Measurements from ENCODE around the gene GPX8. TPM values are rescaled to one million over a fixed set of nuclear protein-coding genes. Genes with fewer than 3 reads are reported as not detected.

GPX8 gene
- polyA plus RNA-seq, 3 donors = not detected

- H3K79me2 ChIP-seq (ENCODE audit: insufficient read depth, low read length) = no peaks in the 10 kb centered on the region
- intact Hi-C loops (cut with micrococcal nuclease) = no loop called here
- no peak for TF ChIP-seq CTCF (IDR thresholded peaks at IDR 0.05)
- Mint-ChIP-seq H3K36me3 (no peaks in the 10 kb centered on the region), H3K27ac (no peak overlapping the region), H3K4me3 (no peak overlapping the region), H3K9me3 (peaks cover 0 to 2% (median 0%) of the 10 kb centered on the region in 7 donors), H3K4me1 (no peaks in the 10 kb centered on the region), H3K27me3 (ENCODE audit: low read depth in 3 of 3) (peaks cover 0 to 5% (median 2%) of the 10 kb centered on the region in 3 donors)
- no peak overlapping the region for H3K4me3 ChIP-seq (replicated peaks in 1 of 3; ENCODE audit: low read depth in 2 of 3, low read length in 3 of 3)
- no peak for DNase-seq
- H3K9ac ChIP-seq (ENCODE audit: insufficient read depth, low read length, poor library complexity, severe bottlenecking) = no peak overlapping the region
- H3K4me1 ChIP-seq (ENCODE audit: control insufficient read depth in 1 of 2, insufficient read depth in 2 of 2, low read length in 2 of 2) = no peaks in the 10 kb centered on the region
- H2AFZ ChIP-seq (ENCODE audit: insufficient read depth, low read depth, low read length, poor library complexity, severe bottlenecking) = no peak overlapping the region
- H3K4me2 ChIP-seq (replicated peaks; ENCODE audit: extremely low read depth, low read length, poor library complexity, severe bottlenecking) = no peak overlapping the region
- 100% methylated on average over 3 of the region's 3 CpGs for WGBS (ENCODE audit: insufficient coverage)
- no peaks in the 10 kb centered on the region for H3K36me3 ChIP-seq (replicated peaks in 1 of 2; ENCODE audit: control insufficient read depth in 1 of 2, insufficient read depth in 2 of 2, low read length in 2 of 2)
- no peak overlapping the region for H3K27ac ChIP-seq (ENCODE audit: low read depth in 1 of 2, low read length in 2 of 2)
- no peaks in the 10 kb centered on the region for H4K20me1 ChIP-seq (ENCODE audit: insufficient read depth, low read length)
- no peaks in the 10 kb centered on the region for H3K9me3 ChIP-seq (replicated peaks in 1 of 2; ENCODE audit: control insufficient read depth in 1 of 2, insufficient read depth in 1 of 2, low read length in 2 of 2)
- H3K27me3 ChIP-seq (ENCODE audit: control insufficient read depth in 2 of 2, insufficient read depth in 2 of 2, low read length in 2 of 2) = no peaks in the 10 kb centered on the region
These were observed 36.6 kb upstream of the GPX8 start for GRCh38 chr5:55123365-55123764.

GRCh38 chr5:55134053-55134722, 25.8 kb upstream of the GPX8 start:
- no peak overlapping the region for H3K27ac Mint-ChIP-seq
- no peaks in the 10 kb centered on the region for H3K36me3 ChIP-seq (replicated peaks in 1 of 2; ENCODE audit: control insufficient read depth in 1 of 2, insufficient read depth in 2 of 2, low read length in 2 of 2)
- H2AFZ ChIP-seq (ENCODE audit: insufficient read depth, low read depth, low read length, poor library complexity, severe bottlenecking) = no peak overlapping the region
- no peaks in the 10 kb centered on the region for H3K79me2 ChIP-seq (ENCODE audit: insufficient read depth, low read length)
- H3K4me3 Mint-ChIP-seq = no peak overlapping the region
- TF ChIP-seq CTCF (IDR thresholded peaks at IDR 0.05) = no peak
- peaks cover under 1 to 5% (median 1%) of the 10 kb centered on the region in 3 donors for H3K27me3 Mint-ChIP-seq (ENCODE audit: low read depth in 3 of 3)
- H4K20me1 ChIP-seq (ENCODE audit: insufficient read depth, low read length) = no peaks in the 10 kb centered on the region
- H3K9ac ChIP-seq (ENCODE audit: insufficient read depth, low read length, poor library complexity, severe bottlenecking) = no peak overlapping the region
- H3K4me1 ChIP-seq (ENCODE audit: control insufficient read depth in 1 of 2, insufficient read depth in 2 of 2, low read length in 2 of 2) = no peaks in the 10 kb centered on the region
- H3K4me2 ChIP-seq (replicated peaks; ENCODE audit: extremely low read depth, low read length, poor library complexity, severe bottlenecking) = no peak overlapping the region
- no peaks in the 10 kb centered on the region for H3K4me1 Mint-ChIP-seq
- no peaks in the 10 kb centered on the region for H3K36me3 Mint-ChIP-seq
- 90% methylated on average over 2 of the region's 5 CpGs for WGBS (ENCODE audit: insufficient coverage)
- no peak for DNase-seq
- H3K27ac ChIP-seq (ENCODE audit: low read depth in 1 of 2, low read length in 2 of 2) = no peak overlapping the region
- H3K27me3 ChIP-seq (ENCODE audit: control insufficient read depth in 2 of 2, insufficient read depth in 2 of 2, low read length in 2 of 2) = no peaks in the 10 kb centered on the region
- H3K9me3 Mint-ChIP-seq = peaks cover 4 to 12% (median 7%) of the 10 kb centered on the region in 7 donors
- no peak overlapping the region for H3K4me3 ChIP-seq (replicated peaks in 1 of 3; ENCODE audit: low read depth in 2 of 3, low read length in 3 of 3)
- H3K9me3 ChIP-seq (replicated peaks in 1 of 2; ENCODE audit: control insufficient read depth in 1 of 2, insufficient read depth in 1 of 2, low read length in 2 of 2) = peaks cover 0 to 5% of the 10 kb centered on the region in 2 donors
- intact Hi-C loops (cut with micrococcal nuclease) = no loop called here
